GM12878 (cell line): ENCODE results near the gene PTPRN2. TPM values are rescaled to one million over a fixed set of nuclear protein-coding genes. Genes with fewer than 3 reads are reported as not detected.

Source experiments
- ATAC-seq: fragments of 200-7000 bp; cut with Tn5 transposase; 3 replicates; pipeline ENCODE4 v1.9.1; 2020; ENCODE audit warnings: mild to moderate bottlenecking, moderate library complexity
- BruUV-seq: library from RNA; stranded (reverse); fragments of 400-500 nt; replicated peaks from 2 replicates; lab custom pipeline; 2021; lab: Mats Ljungman, UMichigan
- CTCF ChIA-PET: fragments of 300-600 bp; sonication (Branson Sonifier 250); formaldehyde crosslinking; extraction: SDS; loops from one replicate; lab custom pipeline; 2021; ENCODE audit warnings: inconsistent platforms; lab: Yijun Ruan, JAX
- POLR2A ChIA-PET: fragments of 350-600 bp; formaldehyde crosslinking; extraction: SDS; loops from one replicate; lab custom pipeline; 2021; ENCODE audit warnings: inconsistent platforms; lab: Charles Lee
- RAD21 ChIA-PET: fragments of 300-600 bp; sonication (Branson Sonifier 250); formaldehyde crosslinking; loops from one replicate; lab custom pipeline; 2023; ENCODE audit warnings: antibody characterized with exemption; ENCODE audit not compliant: unreplicated experiment; lab: Charles Lee
- SMC1A ChIA-PET: fragments of 300-600 bp; sonication (Branson Sonifier 250); formaldehyde crosslinking; loops from one replicate; lab custom pipeline; 2023; ENCODE audit not compliant: unreplicated experiment, uncharacterized antibody; lab: Charles Lee
- DNase-seq: peaks from one replicate; pipeline ENCODE4 v3.0.0-alpha.2; 2011; ENCODE audit warnings: low read depth, low spot score
- FAIRE-seq: peaks from 3 replicates; lab custom pipeline; 2011; peaks lifted over from hg19 to GRCh38; lab: Jason Lieb, UNC
- H2AFZ ChIP-seq: 2 replicates; pipeline ENCODE4 v1.6.0; 2011; ENCODE audit warnings: low read depth, low read length, control low read depth; ENCODE audit not compliant: control insufficient read depth
- H3K27ac ChIP-seq: 2 replicates; pipeline ENCODE4 v1.5.1; 2011; ENCODE audit warnings: control low read depth; ENCODE audit not compliant: control insufficient read depth, insufficient read depth
- H3K27me3 ChIP-seq, 2 experiments: replicated peaks in 1 of 2; 2 replicates each; pipeline versions ENCODE4 v1.6.0 to v1.6.1; 2011; ENCODE audit warnings: low read length in 1 of 2; ENCODE audit not compliant: control insufficient read depth in 2 of 2, insufficient read depth in 2 of 2
- H3K36me3 ChIP-seq, 2 experiments: 2 replicates each; pipeline ENCODE4 v1.5.1; 2011; ENCODE audit warnings: low read length in 1 of 2; ENCODE audit not compliant: control insufficient read depth in 2 of 2, insufficient read depth in 2 of 2
- H3K4me1 ChIP-seq: 2 replicates; pipeline ENCODE4 v1.6.1; 2011; ENCODE audit warnings: mild to moderate bottlenecking, low read length, moderate library complexity, mixed read lengths; ENCODE audit not compliant: control insufficient read depth, insufficient read depth
- H3K4me2 ChIP-seq: 2 replicates; pipeline ENCODE4 v1.6.0; 2011; ENCODE audit warnings: control low read depth; ENCODE audit not compliant: control insufficient read depth, insufficient read depth
- H3K4me3 ChIP-seq: fragments of 200-600 bp; sonication (generic); 2 replicates; pipeline ENCODE4 v1.5.1; 2016
- H3K79me2 ChIP-seq: 2 replicates; pipeline ENCODE4 v1.6.0; 2011; ENCODE audit warnings: low read length; ENCODE audit not compliant: control insufficient read depth, insufficient read depth
- H3K9ac ChIP-seq: 2 replicates; pipeline ENCODE4 v1.8.0; 2011; ENCODE audit warnings: low read length, control low read depth, mixed read lengths; ENCODE audit not compliant: control insufficient read depth, insufficient read depth
- H3K9me3 ChIP-seq: replicated peaks from 3 replicates; pipeline ENCODE4 v1.5.1; 2011; ENCODE audit warnings: mild to moderate bottlenecking, low read length; ENCODE audit not compliant: control insufficient read depth, insufficient read depth
- H4K20me1 ChIP-seq: 2 replicates; pipeline ENCODE4 v1.6.0; 2011; ENCODE audit not compliant: control insufficient read depth, insufficient read depth
- BCL11A ChIP-seq: IDR thresholded peaks from 2 replicates; pipeline ENCODE4 v1.6.1; 2011; ENCODE audit warnings: low read depth, low read length
- CBX3 ChIP-seq: fragments of 200-600 bp; sonication (generic); IDR thresholded peaks from 2 replicates; pipeline ENCODE4 v1.6.1; 2016; ENCODE audit warnings: low read depth, borderline replicate concordance
- CHD1 ChIP-seq: IDR thresholded peaks from 2 replicates; pipeline ENCODE4 v1.6.1; 2012; ENCODE audit warnings: low read depth, low read length, improper control_type of control experiment
- EGR1 ChIP-seq, 2 experiments: IDR thresholded peaks; 1 replicate in 1 of 2; 2 replicates in 1 of 2; pipeline ENCODE4 v1.6.1; 2011 to 2012; ENCODE audit warnings: low read depth in 2 of 2, low read length in 2 of 2, borderline replicate concordance in 1 of 2, mild to moderate bottlenecking in 1 of 2, moderate library complexity in 1 of 2
- NKRF ChIP-seq: fragments of 450-650 bp; conservative IDR thresholded peaks from 2 replicates; pipeline ENCODE4 v1.6.1; 2017; ENCODE audit warnings: mild to moderate bottlenecking, moderate library complexity
- NR2C1 ChIP-seq: fragments of 450-650 bp; IDR thresholded peaks from 2 replicates; pipeline ENCODE4 v1.6.1; 2017; ENCODE audit warnings: antibody characterized with exemption, mild to moderate bottlenecking, moderate library complexity
- NRF1 ChIP-seq: conservative IDR thresholded peaks from 2 replicates; pipeline ENCODE4 v1.6.1; 2011; ENCODE audit warnings: mild to moderate bottlenecking, low read depth, low read length, improper control_type of control experiment
- PAX5 ChIP-seq: IDR thresholded peaks from 2 replicates; pipeline ENCODE4 v1.6.1; 2011; ENCODE audit warnings: low read depth, low read length, borderline replicate concordance
- POLR2AphosphoS2 ChIP-seq: IDR thresholded peaks from 2 replicates; pipeline ENCODE4 v1.6.1; 2011; ENCODE audit warnings: low read depth, mild to moderate bottlenecking, low read length, improper control_type of control experiment, moderate library complexity
- RELA ChIP-seq: fragments of 450-650 bp; IDR thresholded peaks from 2 replicates; pipeline ENCODE4 v1.8.0; 2014; ENCODE audit warnings: borderline replicate concordance; ENCODE audit not compliant: partially characterized antibody
- SIX5 ChIP-seq: IDR thresholded peaks from 2 replicates; pipeline ENCODE4 v1.6.1; 2011; ENCODE audit warnings: mild to moderate bottlenecking, low read depth, low read length, moderate library complexity; ENCODE audit not compliant: severe bottlenecking
- SMARCA5 ChIP-seq: fragments of 450-650 bp; IDR thresholded peaks from 2 replicates; pipeline ENCODE4 v1.6.1; 2017; ENCODE audit warnings: mild to moderate bottlenecking
- TAF1 ChIP-seq: IDR thresholded peaks from 2 replicates; pipeline ENCODE4 v1.6.1; 2011; ENCODE audit warnings: mild to moderate bottlenecking, low read depth, low read length, borderline replicate concordance
- TARDBP ChIP-seq: IDR thresholded peaks from 2 replicates; pipeline ENCODE4 v1.6.1; 2016; ENCODE audit warnings: borderline replicate concordance
- ZBTB40 ChIP-seq: fragments of 450-650 bp; IDR thresholded peaks from 2 replicates; pipeline ENCODE4 v1.6.1; 2016; ENCODE audit warnings: mild to moderate bottlenecking, moderate library complexity, borderline replicate concordance
- ZZZ3 ChIP-seq: IDR thresholded peaks from 2 replicates; pipeline ENCODE4 v1.6.1; 2011; ENCODE audit warnings: low read depth; ENCODE audit not compliant: control insufficient read depth, insufficient read length
- WGBS: methylation state at CpG from one replicate; pipeline ENCODE4 v1.1.6; 2016; ENCODE audit warnings: low lambda C conversion rate; ENCODE audit not compliant: insufficient replicate concordance, insufficient coverage; ENCODE audit errors: missing lambda C conversion rate; 5-methylcytosine and 5-hydroxymethylcytosine counted together
- in situ Hi-C: fragments of 300-500 bp; cut with MboI; formaldehyde crosslinking; loops from 9 replicates; pipeline ENCODE4 v1.14.3; 2018; ENCODE audit warnings: mixed read lengths
- intact Hi-C: fragments of 100-400 bp; cut with micrococcal nuclease; formaldehyde crosslinking; loops from one replicate; pipeline ENCODE4 v1.14.2; 2022; ENCODE audit not compliant: unreplicated experiment
- polyA plus RNA-seq, 11 experiments: library from polyadenylated mRNA; depleted of rRNA in 4 of 11; unstranded in 6 of 11; stranded (reverse) in 5 of 11; fragments of >200 nt; fragmentation: Nextera tagmentation in 4 of 11; fragmentation: Illumina TruSeq in 1 of 11; extraction: Ambion mirVana in 4 of 11; extraction: Trizol in 1 of 11; gene quantifications; 1 replicate in 1 of 11; 2 replicates in 10 of 11; pipeline versions ENCODE4 v1.2.1 to v1.2.3, GENCODE V29; 2011 to 2016; ENCODE audit warnings: inconsistent platforms in 2 of 11, missing spikeins in 2 of 11, low read depth in 1 of 11
- total RNA-seq, 4 experiments: library from RNA; depleted of rRNA in 3 of 4; stranded (reverse); fragments of >200 nt in 3 of 4; fragmentation: Illumina TruSeq in 1 of 4; extraction: Trizol in 1 of 4; gene quantifications; 2 replicates each; pipeline versions ENCODE4 v1.2.1 to v1.2.3, GENCODE V29; 2013 to 2021

Gene PTPRN2
- total and polyA plus RNA-seq, 10 of the 15 experiments (the other 5 are each of a cell fraction or from before 2014, with no cell fraction given) = 5.4 TPM; not detected in 9

DNA sequence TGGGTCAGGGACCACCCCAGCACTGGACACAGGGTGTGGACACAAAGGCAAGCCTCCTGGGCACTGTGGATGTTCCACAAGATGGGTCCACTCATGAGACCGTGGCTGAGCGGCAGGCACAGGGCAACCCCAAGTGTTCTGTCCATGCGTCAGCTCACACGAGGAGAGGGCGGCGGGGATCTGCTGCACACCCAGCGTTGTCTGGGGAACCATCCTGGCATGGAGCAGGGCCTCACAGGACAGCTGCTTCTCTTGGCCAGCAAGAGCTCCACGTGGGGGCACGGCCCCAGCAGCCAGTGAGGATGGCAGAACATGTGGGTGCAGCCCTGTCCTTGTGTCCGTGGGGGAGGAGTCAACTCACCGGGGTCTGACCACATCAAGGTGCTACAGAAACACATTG lies 195.4 kb downstream of the PTPRN2 start:
- Histone ChIP-seq H2AFZ (no peak overlapping the region), H3K4me2 (no peak overlapping the region), H3K9ac (no peak overlapping the region), H3K9me3 (peaks cover 2% of the 10 kb centered on the region; the same call in 1 of the 3 replicates), H3K27ac (no peak overlapping the region), H3K27me3 (no peaks in the 10 kb centered on the region), H3K4me1 (no peaks in the 10 kb centered on the region), H3K4me3 (no peak overlapping the region), H3K79me2 (no peaks in the 10 kb centered on the region), H3K36me3 (no peaks in the 10 kb centered on the region), H4K20me1 (no peaks in the 10 kb centered on the region)
- CTCF ChIA-PET = no interaction called here
- in situ Hi-C loops = no loop called here
- TF ChIP-seq ZBTB40 = no peak
- no peak for TF ChIP-seq EGR1 (IDR thresholded peaks at IDR 0.05; ENCODE audit: borderline replicate concordance in 1 of 2, low read depth in 2 of 2, low read length in 2 of 2)
- no peak for TF ChIP-seq POLR2AphosphoS2
- no peak for TF ChIP-seq NKRF
- no peak for TF ChIP-seq SMARCA5
- TF ChIP-seq PAX5 = no peak
- TF ChIP-seq SIX5 = no peak
- TF ChIP-seq BCL11A = no peak
- TF ChIP-seq NR2C1 = no peak
- TF ChIP-seq TARDBP = no peak
- no peak for TF ChIP-seq CHD1
- TF ChIP-seq RELA = no peak
- no peak for TF ChIP-seq ZZZ3
- no peak for TF ChIP-seq CBX3
- TF ChIP-seq NRF1 = no peak
- TF ChIP-seq TAF1 = no peak
- DNase-seq (no peak), ATAC-seq (no peak), FAIRE-seq (no peak)
- intact Hi-C loops = no loop called here
- WGBS = 45% methylated on average over 11 of the region's 11 CpGs
- SMC1A ChIA-PET = no interaction called here
- BruUV-seq = no TSS peak
- RAD21 ChIA-PET = no interaction called here
- POLR2A ChIA-PET = no interaction called here
